Adipocyte (in vitro differentiated cells): Measurements from ENCODE around the gene VEGFA.

ENCODE experiments used
- DNase-seq: peaks from one replicate; pipeline ENCODE4 v3.0.0-alpha.2; 2015; ENCODE audit warnings: low read depth
- H3K27me3 ChIP-seq: replicated peaks from 2 replicates; pipeline ENCODE4 v1.7.0; 2013; ENCODE audit warnings: mild to moderate bottlenecking, low read length, moderate library complexity; ENCODE audit not compliant: control insufficient read depth, insufficient read depth
- H3K36me3 ChIP-seq: 2 replicates; pipeline ENCODE4 v1.7.0; 2013; ENCODE audit warnings: low read length, mild to moderate bottlenecking, moderate library complexity; ENCODE audit not compliant: control insufficient read depth, insufficient read depth, severe bottlenecking
- H3K4me1 ChIP-seq: 2 replicates; pipeline ENCODE4 v1.7.0; 2013; ENCODE audit warnings: mild to moderate bottlenecking, low read length, moderate library complexity; ENCODE audit not compliant: control insufficient read depth, insufficient read depth
- H3K4me3 ChIP-seq: 2 replicates; pipeline ENCODE4 v1.7.0; 2013; ENCODE audit warnings: mild to moderate bottlenecking, low read length, moderate library complexity
- H3K9ac ChIP-seq: 2 replicates; pipeline ENCODE4 v1.7.0; 2013; ENCODE audit warnings: mild to moderate bottlenecking, low read length, moderate library complexity
- H3K9me3 ChIP-seq: 2 replicates; pipeline ENCODE4 v1.7.0; 2013; ENCODE audit warnings: mild to moderate bottlenecking, low read length, moderate library complexity; ENCODE audit not compliant: control insufficient read depth

The VEGFA gene

GRCh38 chr6:43761666-43762409, 8.2 kb upstream of the VEGFA start:
- H3K9ac ChIP-seq: no peak overlapping the region
- peaks cover 14% of the 10 kb centered on the region for H3K27me3 ChIP-seq
- no peaks in the 10 kb centered on the region for H3K36me3 ChIP-seq
- no peaks in the 10 kb centered on the region for H3K9me3 ChIP-seq
- H3K4me1 ChIP-seq: peaks cover 5% of the 10 kb centered on the region
- no peak for DNase-seq
- no peak overlapping the region for H3K4me3 ChIP-seq

- Histone ChIP-seq H3K4me1 (peaks cover 5% of the 10 kb centered on the region), H3K9me3 (no peaks in the 10 kb centered on the region), H3K9ac (no peak overlapping the region), H3K4me3 (no peak overlapping the region), H3K36me3 (no peaks in the 10 kb centered on the region), H3K27me3 (peaks cover 14% of the 10 kb centered on the region)
- no peak for DNase-seq
These were observed 7.6 kb upstream of the VEGFA start for GRCh38 chr6:43762410-43762768.

- H3K27me3 ChIP-seq: peaks cover 14% of the 10 kb centered on the region
- H3K4me1 ChIP-seq: peaks cover 7% of the 10 kb centered on the region
- no peak overlapping the region for H3K9ac ChIP-seq
- H3K4me3 ChIP-seq: no peak overlapping the region
- H3K9me3 ChIP-seq: no peaks in the 10 kb centered on the region
- no peaks in the 10 kb centered on the region for H3K36me3 ChIP-seq
- no peak for DNase-seq
These were observed 6.9 kb upstream of the VEGFA start for GRCh38 chr6:43762966-43763695.

GRCh38 chr6:43763812-43764522, 6.0 kb upstream of the VEGFA start:
- DNase-seq: no peak
- H3K4me3 ChIP-seq: no peak overlapping the region
- peaks cover 15% of the 10 kb centered on the region for H3K4me1 ChIP-seq
- H3K9ac ChIP-seq: no peak overlapping the region
- H3K36me3 ChIP-seq: no peaks in the 10 kb centered on the region
- no peaks in the 10 kb centered on the region for H3K9me3 ChIP-seq
- H3K27me3 ChIP-seq: peaks cover 14% of the 10 kb centered on the region

- Histone ChIP-seq H3K4me1 (peaks cover 23% of the 10 kb centered on the region), H3K27me3 (peaks cover 14% of the 10 kb centered on the region), H3K9ac (no peak overlapping the region), H3K36me3 (no peaks in the 10 kb centered on the region), H3K9me3 (no peaks in the 10 kb centered on the region), H3K4me3 (no peak overlapping the region)
- no peak for DNase-seq
These were observed 5.2 kb upstream of the VEGFA start for GRCh38 chr6:43764772-43765171.

- no peak for DNase-seq
- no peaks in the 10 kb centered on the region for H3K9me3 ChIP-seq
- H3K27me3 ChIP-seq: peaks cover 6% of the 10 kb centered on the region
- H3K4me1 ChIP-seq: peaks cover 24% of the 10 kb centered on the region
- H3K9ac ChIP-seq: no peak overlapping the region
- H3K36me3 ChIP-seq: no peaks in the 10 kb centered on the region
- no peak overlapping the region for H3K4me3 ChIP-seq
These were observed 4.1 kb upstream of the VEGFA start for GRCh38 chr6:43765776-43766499.

GRCh38 chr6:43766500-43766853, 3.5 kb upstream of the VEGFA start:
- no peak overlapping the region for H3K4me3 ChIP-seq
- H3K9me3 ChIP-seq: no peaks in the 10 kb centered on the region
- H3K36me3 ChIP-seq: no peaks in the 10 kb centered on the region
- no peak overlapping the region for H3K9ac ChIP-seq
- no peak for DNase-seq
- peaks cover 1% of the 10 kb centered on the region for H3K27me3 ChIP-seq
- peaks cover 24% of the 10 kb centered on the region for H3K4me1 ChIP-seq

- H3K9me3 ChIP-seq: no peaks in the 10 kb centered on the region
- H3K9ac ChIP-seq: no peak overlapping the region
- H3K27me3 ChIP-seq: no peaks in the 10 kb centered on the region
- peaks cover 24% of the 10 kb centered on the region for H3K4me1 ChIP-seq
- no peak for DNase-seq
- no peaks in the 10 kb centered on the region for H3K36me3 ChIP-seq
- no peak overlapping the region for H3K4me3 ChIP-seq
These were observed 3.0 kb upstream of the VEGFA start for GRCh38 chr6:43766964-43767461.

GRCh38 chr6:43767553-43768505, 2.2 kb upstream of the VEGFA start:
- Histone ChIP-seq H3K27me3 (no peaks in the 10 kb centered on the region), H3K36me3 (no peaks in the 10 kb centered on the region), H3K9me3 (no peaks in the 10 kb centered on the region), H3K4me1 (peaks cover 27% of the 10 kb centered on the region), H3K4me3 (no peak overlapping the region), H3K9ac (peak overlapping the region; percentile 49)
- no peak for DNase-seq

GRCh38 chr6:43768506-43768860, 1.5 kb upstream of the VEGFA start:
- H3K4me3 ChIP-seq: no peak overlapping the region

More at GRCh38 chr6:43768506-43768860, 1.5 kb upstream of the VEGFA start:
- Histone ChIP-seq H3K9me3 (no peaks in the 10 kb centered on the region), H3K27me3 (no peaks in the 10 kb centered on the region), H3K9ac (peak overlapping the region; percentile 49), H3K4me1 (peaks cover 30% of the 10 kb centered on the region), H3K36me3 (no peaks in the 10 kb centered on the region)
- no peak for DNase-seq
